ENCODE results near the gene TSPAN9. TPM values are rescaled to one million over a fixed set of nuclear protein-coding genes. Genes with fewer than 3 reads are reported as not detected.

The TSPAN9 gene
- total RNA-seq, 1 experiment from 2014 or later: 13.4 TPM

DNA sequence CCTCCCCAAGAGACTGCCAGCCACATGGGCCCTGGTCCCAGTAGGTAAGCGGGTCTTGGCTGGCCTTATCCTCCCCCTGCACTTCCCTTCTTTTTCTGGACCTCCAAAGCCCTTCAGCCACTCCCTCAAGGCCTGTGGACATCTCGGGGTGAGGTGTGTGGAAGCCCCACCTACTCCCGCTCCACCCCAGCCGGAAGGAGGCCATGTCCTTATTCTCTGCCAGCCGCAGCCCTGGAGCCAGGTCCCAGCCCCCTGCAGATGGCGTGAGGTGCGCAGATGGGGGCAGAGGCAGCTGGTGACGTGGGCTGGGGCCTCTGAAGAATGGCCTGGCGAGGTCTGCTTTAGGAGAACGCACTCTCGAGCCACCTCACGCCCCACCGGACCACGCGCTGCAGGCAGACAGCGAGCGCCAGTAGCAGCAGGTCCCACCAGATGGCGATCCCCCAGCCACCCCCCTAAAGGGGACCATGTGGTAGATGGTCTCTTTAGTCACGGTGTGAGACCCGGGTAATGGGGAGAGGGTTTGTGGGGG is 167.1 kb downstream of the TSPAN9 start:
- CTCF ChIA-PET: no interaction called here
- TF ChIP-seq, protein P1, sequence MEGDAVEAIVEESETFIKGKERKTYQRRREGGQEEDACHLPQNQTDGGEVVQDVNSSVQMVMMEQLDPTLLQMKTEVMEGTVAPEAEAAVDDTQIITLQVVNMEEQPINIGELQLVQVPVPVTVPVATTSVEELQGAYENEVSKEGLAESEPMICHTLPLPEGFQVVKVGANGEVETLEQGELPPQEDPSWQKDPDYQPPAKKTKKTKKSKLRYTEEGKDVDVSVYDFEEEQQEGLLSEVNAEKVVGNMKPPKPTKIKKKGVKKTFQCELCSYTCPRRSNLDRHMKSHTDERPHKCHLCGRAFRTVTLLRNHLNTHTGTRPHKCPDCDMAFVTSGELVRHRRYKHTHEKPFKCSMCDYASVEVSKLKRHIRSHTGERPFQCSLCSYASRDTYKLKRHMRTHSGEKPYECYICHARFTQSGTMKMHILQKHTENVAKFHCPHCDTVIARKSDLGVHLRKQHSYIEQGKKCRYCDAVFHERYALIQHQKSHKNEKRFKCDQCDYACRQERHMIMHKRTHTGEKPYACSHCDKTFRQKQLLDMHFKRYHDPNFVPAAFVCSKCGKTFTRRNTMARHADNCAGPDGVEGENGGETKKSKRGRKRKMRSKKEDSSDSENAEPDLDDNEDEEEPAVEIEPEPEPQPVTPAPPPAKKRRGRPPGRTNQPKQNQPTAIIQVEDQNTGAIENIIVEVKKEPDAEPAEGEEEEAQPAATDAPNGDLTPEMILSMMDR (IDR thresholded peaks at IDR 0.05; ENCODE audit: unreplicated experiment): no peak
- H3K4me3 Mint-ChIP-seq (ENCODE audit: unreplicated experiment): no peak overlapping the region
- BruUV-seq (replicated peaks): no TSS peak
- POLR2A ChIA-PET: no interaction called here
- no peaks in the 10 kb centered on the region for H3K4me1 Mint-ChIP-seq (ENCODE audit: insufficient read depth, unreplicated experiment)
- H3K27ac Mint-ChIP-seq (ENCODE audit: low read depth, unreplicated experiment): no peak overlapping the region
- no peak for DNase-seq (ENCODE audit: unreplicated experiment)
- intact Hi-C loops (cut with micrococcal nuclease): no loop called here
- H3K9me3 Mint-ChIP-seq (ENCODE audit: unreplicated experiment): no peaks in the 10 kb centered on the region
- no peaks in the 10 kb centered on the region for H3K27me3 Mint-ChIP-seq (ENCODE audit: insufficient read depth, unreplicated experiment)
- peaks cover 6% of the 10 kb centered on the region for H3K36me3 Mint-ChIP-seq (ENCODE audit: insufficient read depth, unreplicated experiment)

DNA sequence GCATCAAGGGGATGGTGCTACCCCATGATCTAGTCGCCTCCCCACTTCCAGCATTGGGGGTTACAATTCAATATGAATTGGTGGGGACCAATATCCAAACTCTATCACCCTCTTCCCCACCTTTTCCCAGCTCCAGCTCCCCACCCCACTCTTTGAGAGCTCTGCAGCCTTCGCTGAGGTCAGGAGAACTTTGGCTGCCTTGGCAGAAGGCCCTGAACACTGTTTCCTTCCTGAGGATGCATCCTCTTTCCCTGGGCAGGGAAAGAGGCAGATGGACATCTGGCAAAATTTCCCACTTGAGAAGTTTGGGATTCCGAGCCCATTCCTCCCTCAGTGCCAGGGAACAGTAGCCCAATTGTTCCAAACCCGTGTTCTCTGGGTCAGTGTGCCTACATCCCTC is 169.1 kb downstream of the TSPAN9 start:
- Mint-ChIP-seq H3K36me3 (ENCODE audit: insufficient read depth, unreplicated experiment) (peaks cover 6% of the 10 kb centered on the region), H3K27me3 (ENCODE audit: insufficient read depth, unreplicated experiment) (no peaks in the 10 kb centered on the region), H3K27ac (ENCODE audit: low read depth, unreplicated experiment) (no peak overlapping the region), H3K4me1 (ENCODE audit: insufficient read depth, unreplicated experiment) (no peaks in the 10 kb centered on the region), H3K9me3 (ENCODE audit: unreplicated experiment) (no peaks in the 10 kb centered on the region), H3K4me3 (ENCODE audit: unreplicated experiment) (no peak overlapping the region)
- BruUV-seq (replicated peaks): no TSS peak
- TF ChIP-seq, protein P1 (IDR thresholded peaks at IDR 0.05; ENCODE audit: unreplicated experiment): no peak
- intact Hi-C loops (cut with micrococcal nuclease): no loop called here
- POLR2A ChIA-PET: no interaction called here
- CTCF ChIA-PET: interaction anchor here (0.6 to 0.7 kb wide), 3 partner anchors 29 to 1670 kb away, joined by 3 read pairs; no protein-coding TSS in a partner anchor
- DNase-seq (ENCODE audit: unreplicated experiment): no peak

DNA sequence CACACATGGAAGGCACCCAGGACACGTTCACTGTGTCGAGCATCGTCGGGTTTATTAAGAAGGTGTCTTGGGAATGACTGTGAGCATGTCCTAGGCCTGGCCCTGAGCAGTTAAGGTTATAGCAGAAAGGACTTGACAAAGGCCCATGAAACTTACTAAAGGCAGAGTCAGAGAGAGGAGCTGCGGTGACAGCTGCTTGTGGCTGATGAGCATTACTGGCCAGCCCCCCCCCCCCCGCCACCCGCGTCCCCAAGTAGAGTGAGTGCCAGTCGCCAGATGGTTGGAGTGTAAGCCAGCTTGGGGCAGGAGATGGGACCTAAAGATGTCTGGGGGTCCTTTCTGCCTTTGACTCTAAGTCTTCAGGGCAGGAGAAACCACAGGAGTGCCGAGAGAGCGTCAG is 169.9 kb downstream of the TSPAN9 start:
- Mint-ChIP-seq H3K36me3 (ENCODE audit: insufficient read depth, unreplicated experiment) (peaks cover 6% of the 10 kb centered on the region), H3K27ac (ENCODE audit: low read depth, unreplicated experiment) (no peak overlapping the region), H3K4me3 (ENCODE audit: unreplicated experiment) (no peak overlapping the region), H3K4me1 (ENCODE audit: insufficient read depth, unreplicated experiment) (no peaks in the 10 kb centered on the region), H3K27me3 (ENCODE audit: insufficient read depth, unreplicated experiment) (no peaks in the 10 kb centered on the region), H3K9me3 (ENCODE audit: unreplicated experiment) (no peaks in the 10 kb centered on the region)
- no TSS peak for BruUV-seq (replicated peaks)
- ChIA-PET POLR2A (no interaction called here), CTCF (interaction anchor here (0.6 kb wide), 2 partner anchors 30 to 131 kb away, joined by 3 to 4 read pairs; no protein-coding TSS in a partner anchor)
- no peak for DNase-seq (ENCODE audit: unreplicated experiment)
- TF ChIP-seq, protein P1 (IDR thresholded peaks at IDR 0.05; ENCODE audit: unreplicated experiment): no peak
- intact Hi-C loops (cut with micrococcal nuclease): no loop called here

DNA sequence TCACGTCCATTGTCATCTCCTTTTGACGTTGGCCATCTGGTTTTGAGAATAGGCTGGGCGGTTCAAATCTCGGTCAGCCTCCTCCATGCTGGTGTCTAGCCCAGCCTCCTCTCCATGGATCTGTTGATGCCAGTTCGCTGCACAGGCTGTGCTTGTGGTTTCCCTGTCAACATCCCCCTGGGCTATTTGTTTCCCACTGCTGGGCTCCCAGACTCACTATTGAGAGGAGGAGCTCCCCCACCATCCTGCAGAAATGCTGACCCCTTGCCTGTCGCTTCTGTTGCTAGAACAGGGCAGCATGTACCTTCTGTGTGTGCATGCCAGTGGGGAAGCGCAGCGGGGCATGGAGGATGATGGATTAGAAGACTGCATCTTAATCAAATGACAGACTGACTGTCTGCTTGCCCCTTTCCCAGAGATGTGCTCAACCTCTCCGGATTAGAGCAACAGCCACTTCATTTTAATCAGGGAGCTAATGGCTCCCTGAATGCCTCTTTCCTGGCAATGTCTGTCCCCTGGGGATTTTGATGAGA is 170.5 kb downstream of the TSPAN9 start:
- no peaks in the 10 kb centered on the region for H3K27me3 Mint-ChIP-seq (ENCODE audit: insufficient read depth, unreplicated experiment)
- peaks cover 6% of the 10 kb centered on the region for H3K36me3 Mint-ChIP-seq (ENCODE audit: insufficient read depth, unreplicated experiment)
- POLR2A ChIA-PET: no interaction called here
- H3K27ac Mint-ChIP-seq (ENCODE audit: low read depth, unreplicated experiment): no peak overlapping the region
- intact Hi-C loops (cut with micrococcal nuclease): no loop called here
- DNase-seq (ENCODE audit: unreplicated experiment): no peak
- TF ChIP-seq, protein P1 (IDR thresholded peaks at IDR 0.05; ENCODE audit: unreplicated experiment): no peak
- CTCF ChIA-PET: interaction anchor here (0.6 to 0.7 kb wide), 3 partner anchors 36 to 561 kb away, joined by 3 to 5 read pairs (median 4); no protein-coding TSS in a partner anchor
- no TSS peak for BruUV-seq (replicated peaks)
- no peaks in the 10 kb centered on the region for H3K4me1 Mint-ChIP-seq (ENCODE audit: insufficient read depth, unreplicated experiment)
- no peak overlapping the region for H3K4me3 Mint-ChIP-seq (ENCODE audit: unreplicated experiment)
- H3K9me3 Mint-ChIP-seq (ENCODE audit: unreplicated experiment): no peaks in the 10 kb centered on the region

Data from MCF 10A (cell line).